ENCODE measurements around the gene ZNF316. TPM values are rescaled to one million over a fixed set of nuclear protein-coding genes. Genes with fewer than 3 reads are reported as not detected.

The ZNF316 gene
- total and polyA plus RNA-seq, 11 donors, result 11.0 to 22.9 (median 13.5) TPM

DNA sequence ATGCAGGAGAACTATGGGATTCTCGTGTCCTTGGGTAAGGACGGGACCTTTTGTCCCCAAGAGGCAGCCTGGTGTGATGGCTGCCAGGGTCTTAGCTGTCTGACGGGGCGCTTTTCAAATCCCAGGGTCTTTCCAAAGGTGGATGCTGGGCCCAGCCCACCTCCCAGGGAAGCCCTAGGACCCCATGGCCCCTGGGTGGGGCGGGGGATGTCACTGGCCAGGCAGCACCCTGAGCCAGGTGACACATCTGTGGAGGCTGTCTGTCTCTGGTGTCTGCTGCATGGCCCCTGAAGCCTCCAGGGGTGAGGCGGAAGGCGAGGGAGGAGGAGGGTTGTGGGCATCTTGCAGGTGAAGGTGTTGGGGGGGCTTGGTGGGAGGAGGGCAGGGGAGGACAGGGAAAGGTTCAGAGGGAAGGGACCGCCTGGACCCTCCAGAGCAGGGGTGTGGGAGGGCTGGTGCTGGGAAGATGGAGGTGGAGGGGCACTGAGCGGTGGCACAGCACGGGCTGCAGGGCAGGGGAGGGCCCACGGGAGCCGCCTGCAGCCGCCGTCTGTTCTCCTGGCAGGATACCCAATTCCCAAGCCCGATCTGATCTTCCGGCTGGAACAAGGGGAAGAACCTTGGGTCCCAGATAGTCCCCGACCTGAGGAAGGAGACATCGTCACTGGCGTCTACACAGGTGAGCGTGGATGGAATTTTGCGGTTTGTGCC is 7.0 kb downstream of the ZNF316 start:
- H3K36me3 ChIP-seq, result peaks cover 0 to 83% (median 54%) of the 10 kb centered on the region in 9 donors
- no peak for TF ChIP-seq CTCF (IDR thresholded peaks at IDR 0.05)
- intact Hi-C loops (cut with DNase I), result no loop called here

GRCh38 chr7:6644728-6645127 is 7.6 kb downstream of the ZNF316 start:
- H3K27ac ChIP-seq, result no peak overlapping the region
- H3K4me1 ChIP-seq, result peaks cover 0 to 8% (median 0%) of the 10 kb centered on the region in 12 donors
- intact Hi-C loops (cut with DNase I), result no loop called here
- no peak for TF ChIP-seq CTCF (IDR thresholded peaks at IDR 0.05)
- no peak for TF ChIP-seq POLR2A (IDR thresholded peaks at IDR 0.05)
- DNase-seq, result peak in 1 of 5 donors; percentile 16
- no peaks in the 10 kb centered on the region for H3K27me3 ChIP-seq
- 93 to 99% (median 97%) methylated on average over 8 to 10 of the region's 10 CpGs for WGBS, 4 donors
- no peak for ATAC-seq
- peaks cover 0 to 87% (median 56%) of the 10 kb centered on the region in 9 donors for H3K36me3 ChIP-seq
- no peak overlapping the region for H3K4me3 ChIP-seq
- no peaks in the 10 kb centered on the region for H3K9me3 ChIP-seq

More for the DNA sequence above, 7.0 kb downstream of the ZNF316 start:
- WGBS, 4 donors, result 94 to 95% (median 95%) methylated on average over 17 to 21 of the region's 21 CpGs
- H3K27me3 ChIP-seq, result no peaks in the 10 kb centered on the region
- H3K9me3 ChIP-seq, result no peaks in the 10 kb centered on the region
- DNase-seq (no peak), ATAC-seq (no peak)
- peaks cover 0 to 14% (median under 1%) of the 10 kb centered on the region in 12 donors for H3K4me1 ChIP-seq
- no peak overlapping the region for H3K4me3 ChIP-seq
- no peak overlapping the region for H3K27ac ChIP-seq

DNA sequence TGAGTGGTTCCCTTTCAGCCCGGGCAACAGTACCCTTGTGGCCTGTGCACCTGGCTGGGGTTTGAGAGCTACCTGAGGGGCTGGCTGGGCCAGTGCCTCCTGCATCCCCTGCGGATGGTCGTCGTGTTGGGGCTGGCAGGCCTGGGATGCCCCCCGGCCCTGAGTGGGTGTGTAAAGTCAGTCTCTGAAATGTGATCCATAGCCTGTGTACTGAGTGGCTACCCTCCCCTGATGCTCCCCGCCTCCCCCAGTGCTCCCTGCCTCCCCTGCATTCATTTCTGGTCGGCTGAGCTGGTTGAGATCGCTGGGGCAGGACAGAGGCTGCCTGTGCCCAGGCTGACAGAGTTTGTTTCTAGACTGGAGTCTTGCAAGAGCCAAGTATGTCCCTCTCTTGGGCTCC is 9.3 kb downstream of the ZNF316 start:
- DNase-seq (no peak), ATAC-seq (no peak)
- no peak overlapping the region for H3K27ac ChIP-seq
- 77 to 80% (median 78%) methylated on average over 8 of the region's 8 CpGs; no CpG with 5 or more reads in 1 of the 4 donors for WGBS, 4 donors
- H3K4me3 ChIP-seq, result no peak overlapping the region
- intact Hi-C loops (cut with DNase I), result no loop called here
- H3K9me3 ChIP-seq, result peaks cover 0 to 2% (median 0%) of the 10 kb centered on the region in 12 donors
- H3K27me3 ChIP-seq, result no peaks in the 10 kb centered on the region
- H3K36me3 ChIP-seq, result peaks cover 0 to 100% (median 68%) of the 10 kb centered on the region in 9 donors
- H3K4me1 ChIP-seq, result peaks cover 0 to 8% (median 0%) of the 10 kb centered on the region in 12 donors
- no peak for TF ChIP-seq POLR2A (IDR thresholded peaks at IDR 0.05)
- no peak for TF ChIP-seq CTCF (IDR thresholded peaks at IDR 0.05)

GRCh38 chr7:6647080-6647479 is 10.0 kb downstream of the ZNF316 start:
- intact Hi-C loops (cut with DNase I), result no loop called here
- peak; percentile 29 to 69 (median 42) for ATAC-seq
- Histone ChIP-seq H3K4me1 (peaks cover 0 to 8% (median 0%) of the 10 kb centered on the region in 12 donors), H3K9me3 (peaks cover 0 to 8% (median 0%) of the 10 kb centered on the region in 12 donors), H3K36me3 (peaks cover 0 to 100% (median 68%) of the 10 kb centered on the region in 9 donors), H3K4me3 (no peak overlapping the region), H3K27me3 (no peaks in the 10 kb centered on the region), H3K27ac (no peak overlapping the region)
- no peak for TF ChIP-seq CTCF (IDR thresholded peaks at IDR 0.05)
- no peak for TF ChIP-seq POLR2A (IDR thresholded peaks at IDR 0.05)
- WGBS, 4 donors, result 63 to 83% (median 73%) methylated on average over 6 to 8 of the region's 8 CpGs
- peak in 1 of 5 donors; percentile 25 for DNase-seq

All from heart left ventricle (tissue), 16 donors.